Fibroblast of skin of left biceps (primary cell): ENCODE data around the gene DUOX1.

Source experiments
- DNase-seq, 2 experiments: peaks; one replicate each; pipeline ENCODE4 v3.0.0-alpha.2; 2013; ENCODE audit warnings: low read depth in 2 of 2

DUOX1 gene

DNA sequence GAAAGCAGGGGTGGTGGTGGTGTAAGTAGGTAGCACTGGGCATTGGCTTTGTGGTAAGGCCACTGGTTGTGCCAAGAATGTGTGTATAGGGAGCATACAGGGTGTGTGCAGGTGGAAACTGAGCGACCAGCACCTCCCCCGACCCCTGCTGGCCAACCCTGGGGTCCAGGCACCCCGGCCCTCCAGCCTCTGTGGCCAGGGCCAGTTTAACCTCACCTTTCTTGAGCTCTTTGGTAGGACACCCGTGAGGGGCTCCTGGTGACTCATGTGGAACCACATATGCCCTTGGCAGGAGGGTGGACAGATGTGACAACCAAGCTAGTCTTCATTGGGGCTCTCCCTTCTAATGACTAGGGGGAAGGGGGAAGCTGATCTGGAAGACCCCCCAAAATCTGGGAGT lies 38.5 kb downstream of the DUOX1 start:
- no peak for DNase-seq

GRCh38 chr15:45168751-45169551 lies 39.2 kb downstream of the DUOX1 start:
- DNase-seq = no peak

DNA sequence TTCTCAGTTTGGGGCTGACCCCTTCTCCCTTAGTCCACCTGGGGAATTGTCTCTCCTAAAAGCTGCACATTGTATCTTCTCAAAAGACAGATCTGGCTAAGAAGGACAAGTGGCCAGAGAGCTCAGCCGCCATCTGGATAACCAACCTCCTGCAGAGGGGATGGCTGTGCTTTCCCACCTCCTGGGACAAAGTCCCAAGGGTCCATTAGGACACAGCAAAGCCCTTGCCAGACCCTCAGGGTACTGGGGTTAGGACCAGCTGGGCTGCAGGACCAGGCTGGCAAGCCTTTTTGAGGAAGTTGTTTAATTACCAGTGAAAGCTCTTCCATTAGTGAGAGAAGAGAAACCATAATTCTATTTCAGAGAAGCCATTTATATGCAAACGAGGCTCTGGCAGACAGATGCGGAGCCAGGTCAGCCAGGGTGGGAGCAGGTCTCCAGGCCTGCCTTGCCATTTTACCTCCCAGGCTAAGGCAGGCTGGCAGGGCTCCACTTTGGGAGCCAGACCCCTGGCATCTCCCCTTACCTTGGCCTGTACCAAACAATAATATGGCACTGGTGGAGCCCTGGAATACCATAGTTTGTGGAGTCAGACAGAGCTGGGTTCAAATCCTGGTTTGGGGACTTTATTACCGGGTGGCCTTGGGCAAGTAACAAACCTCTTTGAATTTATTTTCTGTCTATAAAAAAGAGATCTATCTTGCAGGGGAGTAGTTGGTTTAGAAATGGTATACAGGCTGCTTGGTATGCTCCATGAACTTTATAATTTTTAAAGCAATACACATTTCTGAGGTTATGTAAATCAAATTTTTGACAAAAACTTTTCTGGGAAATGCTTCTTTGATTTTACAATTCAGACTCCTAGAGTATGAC lies 40.0 kb downstream of the DUOX1 start:
- DNase-seq = no peak

DNA sequence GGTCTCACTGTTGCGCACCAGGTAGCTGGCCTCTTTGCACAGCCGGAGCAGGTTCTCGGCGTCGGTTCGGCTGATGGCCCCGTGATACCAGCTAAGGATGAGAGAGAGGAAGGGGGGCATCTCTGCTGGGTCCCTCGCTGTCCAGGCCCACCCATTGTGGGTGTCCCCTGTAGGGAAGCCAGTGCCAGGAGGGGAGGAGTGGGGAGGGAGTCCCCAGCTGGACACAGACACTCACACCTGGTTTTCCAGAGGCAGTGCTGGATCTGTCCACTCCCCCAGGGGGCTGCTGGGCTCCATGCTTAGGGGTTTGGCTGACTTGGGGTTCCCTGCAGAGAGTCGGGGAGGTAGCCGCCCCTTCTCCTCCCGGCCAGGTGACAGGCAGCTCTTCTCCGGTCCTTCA lies 42.1 kb downstream of the DUOX1 start:
- no peak for DNase-seq

GRCh38 chr15:45174069-45174468 lies 44.3 kb downstream of the DUOX1 start:
- DNase-seq = no peak

DNA sequence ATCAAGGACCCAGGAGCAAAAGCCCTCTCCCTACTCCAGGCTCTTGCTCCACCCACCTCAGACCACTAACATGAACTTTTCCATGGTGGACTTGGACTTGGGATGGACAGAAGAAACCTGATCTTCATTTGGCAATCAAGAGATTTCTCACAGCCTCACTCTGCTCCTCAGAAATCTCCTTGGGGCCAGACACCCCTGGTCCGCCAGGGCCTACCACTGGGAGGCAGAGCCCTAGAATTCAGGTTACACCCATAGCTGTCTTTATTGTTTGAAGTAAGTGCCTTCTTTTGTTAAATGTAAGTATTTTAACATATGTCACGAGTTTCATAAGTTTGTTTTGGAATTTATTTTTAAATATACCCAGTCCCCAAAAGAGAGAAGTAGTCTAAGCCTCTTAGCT lies 44.8 kb downstream of the DUOX1 start:
- DNase-seq = no peak

- DNase-seq = no peak
These were observed 47.5 kb downstream of the DUOX1 start for GRCh38 chr15:45177285-45177684.

DNA sequence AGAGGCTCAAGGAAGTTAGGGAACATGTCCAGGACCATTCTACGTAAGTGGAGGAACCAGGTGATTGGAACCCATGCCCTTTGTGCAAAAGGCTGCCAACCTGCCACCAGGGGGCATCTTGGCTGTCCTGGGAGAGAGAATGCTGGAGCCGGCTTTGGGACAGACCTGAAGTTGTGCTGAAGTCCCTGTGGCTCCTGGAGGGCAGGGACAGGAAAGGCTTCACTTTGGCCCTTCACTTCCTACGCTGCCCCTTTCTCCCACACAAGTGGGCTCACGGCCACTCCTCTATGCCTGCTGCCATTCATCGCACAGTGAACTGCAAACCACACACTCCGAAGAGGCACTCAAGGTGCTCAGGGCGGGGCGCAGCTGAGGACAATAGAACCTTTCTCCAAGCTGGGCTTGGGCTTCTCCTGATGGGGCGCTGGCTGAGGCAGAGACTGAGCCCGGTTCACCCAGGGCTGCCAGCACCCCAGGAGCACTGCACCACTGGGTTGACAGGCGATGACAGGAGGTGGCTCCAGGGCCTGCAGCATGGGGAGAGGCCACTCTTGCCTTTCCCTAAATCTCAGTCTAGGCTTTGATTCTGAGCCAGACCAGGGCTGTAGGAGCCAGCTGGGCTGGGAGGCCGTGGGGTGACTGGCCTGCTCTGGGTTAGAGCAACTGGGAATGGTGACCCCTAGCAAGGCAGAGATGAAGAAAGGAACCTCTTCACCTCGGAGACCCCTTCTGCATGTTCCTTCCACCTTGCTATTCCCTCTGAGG lies 49.6 kb downstream of the DUOX1 start:
- DNase-seq = no peak

DNA sequence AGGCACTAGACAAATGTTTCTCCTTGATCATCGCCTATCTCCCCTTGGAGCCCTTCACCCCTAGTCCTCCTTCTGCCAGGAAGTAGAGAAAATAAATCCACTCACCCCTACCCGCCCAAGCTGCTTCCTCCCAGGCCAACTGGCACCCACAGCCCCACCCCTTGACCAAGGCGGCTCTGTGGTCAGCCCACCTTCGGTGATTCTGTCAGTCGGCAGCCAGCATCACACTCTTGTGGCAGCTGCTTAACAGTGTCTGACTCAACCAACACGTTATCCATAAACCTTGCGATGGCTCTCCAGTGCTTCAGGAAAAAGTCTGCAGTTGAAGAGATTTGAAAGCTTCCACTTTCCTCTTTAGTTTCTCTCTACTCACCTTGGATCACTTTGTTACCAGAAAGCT lies 50.4 kb downstream of the DUOX1 start:
- no peak for DNase-seq

- no peak for DNase-seq
These were observed 51.0 kb downstream of the DUOX1 start for GRCh38 chr15:45180648-45181436.

DNA sequence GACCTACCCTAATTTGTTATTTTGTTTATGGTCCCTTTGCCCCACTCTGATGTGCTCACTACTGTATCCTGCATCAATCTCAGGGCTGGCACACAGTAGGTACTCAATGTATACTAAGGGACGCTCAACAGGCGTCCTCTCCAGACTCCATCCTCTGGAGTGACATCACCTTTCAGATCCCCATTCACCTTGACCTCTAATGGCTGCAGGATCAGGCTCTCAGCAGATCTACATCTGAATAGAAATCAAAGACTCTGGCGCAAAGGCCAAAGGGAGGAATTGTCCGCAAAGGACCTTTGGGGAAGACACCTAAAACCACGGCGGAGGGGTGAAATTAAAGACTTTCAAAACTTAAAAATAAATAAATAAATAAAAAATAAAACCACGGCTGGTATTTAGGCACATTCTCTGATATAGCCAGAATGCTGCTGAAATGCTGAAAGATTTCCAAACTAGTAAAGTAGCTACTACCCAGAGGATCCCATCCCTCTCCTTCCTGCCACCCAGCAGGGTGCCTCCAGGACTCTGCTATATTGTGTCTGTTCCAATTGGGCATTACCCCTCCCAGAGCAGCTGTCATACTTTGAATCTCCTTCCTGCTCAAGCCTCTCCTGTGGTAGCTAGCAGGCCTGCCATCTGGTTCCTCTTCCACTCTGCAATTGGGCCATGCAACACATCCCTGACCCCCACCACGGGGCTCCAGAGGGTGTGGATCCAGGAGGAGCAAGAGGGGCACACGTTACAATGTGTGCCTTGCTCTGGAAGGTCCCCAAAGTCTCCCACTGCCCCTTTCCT lies 51.9 kb downstream of the DUOX1 start:
- DNase-seq = no peak

GRCh38 chr15:45182996-45183395 lies 53.2 kb downstream of the DUOX1 start:
- no peak for DNase-seq

DNA sequence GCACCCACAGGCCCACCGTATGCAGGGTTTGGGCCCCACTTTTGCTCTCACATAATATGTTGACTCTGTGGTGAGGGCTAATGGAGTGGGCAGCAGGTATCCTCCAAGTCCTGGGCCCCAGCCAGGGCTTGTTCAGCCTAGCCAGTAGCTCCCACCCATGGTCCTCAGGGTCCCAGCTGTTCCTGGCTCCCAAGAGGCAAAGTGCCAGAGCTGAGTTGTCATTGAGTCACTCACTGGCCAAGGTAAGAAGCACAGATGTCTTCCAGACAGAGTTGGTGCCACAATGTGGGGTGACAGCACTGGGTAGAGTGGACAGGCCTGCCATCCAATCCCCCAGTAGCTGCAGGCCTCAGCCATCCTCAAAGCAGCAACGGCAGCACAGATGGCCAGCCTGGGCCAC lies 53.7 kb downstream of the DUOX1 start:
- DNase-seq = no peak

DNA sequence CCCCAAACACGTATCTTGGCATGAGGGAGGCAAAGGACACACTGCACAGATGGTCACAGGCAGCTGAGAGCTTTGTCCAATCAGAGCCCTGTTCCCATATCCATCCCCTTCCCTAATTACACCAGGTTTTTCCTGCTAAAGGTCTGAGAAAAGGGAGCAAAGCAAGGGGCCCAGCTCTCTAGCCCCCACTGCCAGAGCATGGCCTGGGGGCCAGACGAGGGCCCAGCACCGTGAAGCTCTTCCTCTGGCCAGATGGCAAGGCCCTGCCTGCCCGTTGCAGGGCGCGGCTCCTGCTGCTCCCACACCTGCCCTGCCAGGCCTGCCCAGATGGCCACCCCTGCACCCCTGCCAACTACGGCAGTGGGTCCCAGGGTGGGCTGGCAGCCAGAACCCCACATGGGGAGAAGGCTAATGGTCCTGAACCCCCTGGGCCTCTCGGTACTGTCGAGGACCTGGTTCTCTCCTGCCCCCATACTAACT lies 54.8 kb downstream of the DUOX1 start:
- DNase-seq = no peak

GRCh38 chr15:45185069-45185779 lies 55.4 kb downstream of the DUOX1 start:
- no peak for DNase-seq

GRCh38 chr15:45185903-45186770 lies 56.3 kb downstream of the DUOX1 start:
- DNase-seq = no peak

DNA sequence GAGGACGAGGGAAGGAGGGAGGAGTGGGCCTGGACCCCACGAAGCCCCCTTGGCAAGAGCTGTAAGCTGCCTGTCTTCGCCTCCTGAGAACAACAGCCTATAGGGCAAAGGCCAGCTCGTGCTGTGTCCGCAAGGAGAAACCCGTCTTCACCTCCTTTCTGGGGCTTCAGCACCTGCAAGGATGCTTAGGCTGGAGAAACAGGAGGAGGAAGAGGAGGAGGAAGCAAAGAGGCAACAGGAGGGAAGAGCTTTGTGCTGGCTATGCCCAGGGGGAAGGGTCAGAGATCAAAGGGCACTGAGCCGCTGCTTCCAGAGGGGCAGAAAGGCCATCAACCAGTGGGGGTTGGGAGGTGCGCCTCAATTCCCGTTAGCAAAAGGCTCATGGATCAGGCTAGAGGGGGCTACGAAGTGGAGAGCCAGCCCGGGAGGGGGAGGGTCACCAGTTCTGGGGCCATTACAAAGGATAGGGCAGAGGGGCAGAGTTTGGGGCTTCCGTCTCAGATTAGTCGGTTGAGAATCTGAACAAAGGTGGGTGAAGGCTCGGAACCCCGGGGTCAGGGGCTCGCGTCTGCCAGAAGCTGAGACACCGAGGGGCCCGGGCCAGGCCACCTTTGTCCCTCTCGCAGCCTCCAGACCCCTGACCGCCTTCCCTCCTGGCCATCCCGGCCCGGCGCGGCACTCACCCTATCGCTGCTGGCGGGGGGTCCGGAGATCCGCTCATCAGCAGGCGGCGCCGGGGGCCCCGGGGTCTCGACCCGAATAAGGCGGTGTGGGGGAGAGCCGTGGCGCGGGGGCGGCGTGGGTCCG lies 57.2 kb downstream of the DUOX1 start:
- DNase-seq = no peak

DNA sequence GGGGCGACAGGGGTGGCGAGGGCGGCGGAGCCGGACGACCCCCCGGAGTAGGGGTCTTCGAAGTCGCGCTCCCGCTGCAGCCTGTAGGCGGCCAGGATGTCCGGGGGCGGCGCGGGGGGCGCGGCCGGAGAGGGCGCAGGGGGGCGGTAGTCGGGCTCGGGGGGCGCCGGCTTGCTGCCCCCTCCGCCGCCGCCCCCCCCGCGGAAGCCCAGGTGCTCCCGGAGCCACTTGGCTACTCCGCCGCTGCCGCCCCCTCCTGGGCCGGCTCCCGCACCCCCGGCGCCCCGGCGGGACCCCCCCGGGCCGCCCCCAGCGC lies 57.7 kb downstream of the DUOX1 start:
- DNase-seq = no peak
